GM12875 (cell line): ENCODE results near the gene ME2.

Source experiments
- H3K4me3 ChIP-seq: one replicate; pipeline ENCODE4 v1.5.1; 2011; ENCODE audit warnings: low read depth, low read length, control low read depth
- CTCF ChIP-seq: IDR thresholded peaks from 2 replicates; pipeline ENCODE4 v1.5.1; 2011; ENCODE audit warnings: low read depth, mild to moderate bottlenecking, control low read depth, inconsistent platforms, low read length, moderate library complexity, borderline replicate concordance; ENCODE audit not compliant: insufficient read depth

ME2 gene

GRCh38 chr18:50861617-50862016 is 17.3 kb upstream of the ME2 start:
- no peak for TF ChIP-seq CTCF

GRCh38 chr18:50862401-50862800 is 16.5 kb upstream of the ME2 start:
- no peak overlapping the region for H3K4me3 ChIP-seq
- TF ChIP-seq CTCF: no peak

More at GRCh38 chr18:50861617-50862016, 17.3 kb upstream of the ME2 start:
- H3K4me3 ChIP-seq: no peak overlapping the region

- no peak overlapping the region for H3K4me3 ChIP-seq
- TF ChIP-seq CTCF: no peak
Observed at GRCh38 chr18:50863840-50864375, 15.0 kb upstream of the ME2 start.

- TF ChIP-seq CTCF: no peak
- no peak overlapping the region for H3K4me3 ChIP-seq
Observed at GRCh38 chr18:50866765-50867164, 12.2 kb upstream of the ME2 start.

GRCh38 chr18:50869150-50869549 is 9.8 kb upstream of the ME2 start:
- no peak overlapping the region for H3K4me3 ChIP-seq
- TF ChIP-seq CTCF: no peak

GRCh38 chr18:50870138-50870845 is 8.6 kb upstream of the ME2 start:
- no peak overlapping the region for H3K4me3 ChIP-seq
- TF ChIP-seq CTCF: no peak

GRCh38 chr18:50871846-50872245 is 7.1 kb upstream of the ME2 start:
- no peak for TF ChIP-seq CTCF

More at GRCh38 chr18:50871846-50872245, 7.1 kb upstream of the ME2 start:
- no peak overlapping the region for H3K4me3 ChIP-seq
